GM21515 (cell line): ENCODE results near the gene CST11.

Experiments used
- ATAC-seq: cut with Tn5 transposase; IDR thresholded peaks from one replicate; pipeline ENCODE4 v1.9.1; 2021; ENCODE audit not compliant: unreplicated experiment

CST11 gene

DNA sequence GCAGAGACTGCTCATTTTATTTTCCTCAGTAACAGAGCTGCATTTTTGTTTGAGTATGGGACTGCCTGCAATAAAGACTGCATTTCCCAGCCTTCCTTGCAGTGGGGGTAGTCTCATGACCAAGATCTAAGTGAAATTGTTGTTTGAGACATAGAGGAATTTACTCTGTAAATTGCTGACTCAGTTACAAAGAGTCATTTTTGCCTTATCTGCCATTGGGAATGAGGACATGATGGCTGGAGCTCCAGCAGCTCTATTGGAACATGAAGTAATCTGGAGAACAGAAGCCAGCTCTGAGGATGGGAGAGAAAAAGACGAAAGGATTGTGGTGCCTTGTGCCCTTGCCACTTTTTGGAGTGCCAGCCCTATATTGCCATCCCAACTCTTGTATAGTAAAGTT is 2.1 kb upstream of the CST11 start:
- no peak for ATAC-seq

DNA sequence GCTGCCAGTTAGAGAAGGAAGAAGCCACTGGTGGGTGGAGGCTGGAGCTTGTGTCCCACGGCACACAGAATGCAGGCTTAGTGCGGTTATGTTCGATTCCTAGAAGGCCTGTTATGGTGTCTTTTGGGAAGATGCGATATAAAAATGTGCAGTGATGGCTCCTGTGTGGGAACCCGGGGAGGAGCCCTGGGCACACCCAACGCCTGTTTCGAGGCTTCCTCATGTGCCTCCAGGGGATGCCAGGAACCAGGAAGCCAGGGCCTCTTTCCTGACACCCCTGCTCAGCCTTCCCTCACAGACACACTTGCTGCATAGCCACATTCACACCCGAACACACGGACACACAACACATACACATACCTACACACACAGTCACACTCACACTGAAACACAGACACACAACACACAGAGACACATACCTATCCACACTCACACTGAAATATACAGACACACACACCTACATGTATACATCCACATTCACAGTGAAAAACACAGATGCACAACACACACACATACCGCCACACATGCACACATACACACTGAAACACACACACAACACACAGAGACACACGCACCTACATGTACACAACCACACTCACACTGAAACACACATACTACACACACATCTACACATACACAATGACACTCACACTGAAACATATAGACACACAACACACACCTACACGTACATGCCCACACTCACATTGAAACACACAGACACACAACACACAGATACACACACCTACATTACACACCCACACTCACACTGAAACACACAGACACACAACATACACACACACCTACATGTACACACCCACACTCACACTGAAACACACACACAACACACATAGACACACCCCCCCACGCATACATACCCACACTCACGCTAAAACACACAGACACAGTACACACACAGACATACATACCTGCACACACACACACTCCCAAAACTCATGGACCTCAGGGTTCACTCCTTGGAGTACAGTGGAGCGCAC is 1.2 kb upstream of the CST11 start:
- ATAC-seq: no peak

DNA sequence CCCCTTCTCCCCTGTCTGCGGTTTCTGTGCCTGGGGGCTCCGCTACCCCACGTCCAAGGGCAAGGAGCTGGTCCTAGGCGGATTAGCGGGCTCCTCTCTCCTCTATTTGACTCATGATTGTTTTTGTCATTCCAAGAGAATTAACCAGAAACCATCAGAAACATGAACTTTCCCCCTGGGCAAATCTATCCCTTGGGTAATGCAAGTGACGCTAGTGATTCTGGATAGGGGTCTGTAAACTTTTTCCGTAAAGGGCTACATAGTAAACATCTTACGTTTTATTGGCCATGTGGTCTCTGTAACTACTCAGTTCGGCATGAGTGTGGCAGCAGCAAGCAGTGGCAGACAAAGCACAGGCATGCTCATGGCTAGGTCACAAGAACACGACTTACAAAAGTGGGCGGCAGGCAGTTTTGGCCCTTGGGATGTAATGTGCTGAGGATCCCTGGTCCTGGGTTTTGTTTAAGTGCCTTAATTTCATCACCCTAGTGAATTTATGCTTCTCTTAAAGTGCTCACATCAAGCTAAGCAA is 654 bp downstream of the CST11 start:
- ATAC-seq: no peak

DNA sequence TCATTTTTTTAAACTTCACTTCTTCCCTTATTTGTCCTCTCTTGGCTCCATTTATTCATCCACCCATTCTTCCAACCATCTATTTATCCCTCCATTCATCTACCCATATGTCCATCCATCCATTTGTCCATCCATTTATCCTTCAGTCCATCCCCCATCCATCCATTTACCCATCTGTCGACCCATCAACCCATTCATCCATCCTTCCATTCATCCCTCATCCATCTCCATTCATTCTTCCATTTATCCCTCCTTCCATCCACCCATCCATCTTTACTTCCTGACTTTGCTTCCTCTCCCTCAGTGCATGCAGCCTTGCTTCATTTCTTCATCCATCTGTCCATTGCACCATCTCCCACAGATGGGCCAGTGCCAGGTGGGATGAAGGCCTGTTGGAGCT is 1.8 kb downstream of the CST11 start:
- no peak for ATAC-seq

DNA sequence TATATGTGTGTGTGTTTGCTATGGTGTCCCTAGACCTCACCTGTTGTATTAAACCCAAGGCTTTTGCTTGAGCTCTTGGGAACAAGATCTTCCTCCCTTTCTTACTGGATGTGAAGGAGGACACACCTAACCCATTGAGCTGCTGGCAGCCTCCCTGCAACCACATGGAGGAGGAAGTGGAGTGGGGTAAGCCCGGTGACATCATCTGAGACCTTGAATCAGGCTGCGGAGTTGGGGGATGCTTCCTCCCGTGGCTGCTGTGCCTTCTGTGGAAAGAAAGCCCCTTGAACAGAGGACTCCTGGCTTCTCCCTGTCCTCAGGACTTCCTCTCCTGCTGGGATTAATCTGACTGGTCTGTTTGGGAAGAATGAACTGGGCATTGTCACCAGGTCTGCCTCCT is 3.3 kb downstream of the CST11 start:
- no peak for ATAC-seq

DNA sequence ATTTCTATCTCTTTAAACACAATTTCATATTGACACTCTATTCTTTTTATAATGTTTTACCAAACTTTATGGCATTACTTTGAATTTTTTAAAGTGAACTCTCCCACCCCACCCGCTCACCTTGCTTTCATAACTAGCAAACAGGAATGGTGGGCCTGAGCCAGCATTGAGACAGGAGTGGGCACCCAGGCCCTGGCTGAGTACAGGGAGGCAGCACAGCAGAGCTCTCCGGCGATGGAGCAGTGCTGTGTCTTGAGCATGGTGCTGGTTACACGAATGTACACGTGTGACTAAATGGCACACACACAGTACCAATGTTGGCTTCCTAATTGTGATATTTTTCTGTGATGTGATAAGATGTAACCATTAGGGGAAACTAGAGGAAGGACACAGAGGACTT is 4.5 kb downstream of the CST11 start:
- ATAC-seq: no peak

DNA sequence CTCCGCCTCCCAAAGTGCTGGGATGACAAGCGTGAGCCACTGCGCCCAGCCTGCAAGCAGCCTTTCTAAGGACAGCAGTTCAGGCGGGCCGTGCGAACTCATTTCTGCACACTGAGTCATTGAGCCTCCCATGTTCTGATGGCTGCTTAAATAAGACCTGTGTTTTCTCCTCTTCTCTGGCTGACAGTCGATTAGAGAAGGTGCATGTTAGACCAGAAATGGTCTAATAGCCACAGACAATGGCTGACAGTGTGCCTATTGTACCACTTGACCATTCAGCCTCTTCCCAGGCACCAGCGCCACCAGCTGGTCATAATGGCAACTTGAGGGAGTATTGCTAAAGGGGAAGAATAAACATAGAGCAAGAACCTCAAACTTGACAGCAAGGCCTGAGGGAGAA is 6.2 kb downstream of the CST11 start:
- ATAC-seq: no peak

DNA sequence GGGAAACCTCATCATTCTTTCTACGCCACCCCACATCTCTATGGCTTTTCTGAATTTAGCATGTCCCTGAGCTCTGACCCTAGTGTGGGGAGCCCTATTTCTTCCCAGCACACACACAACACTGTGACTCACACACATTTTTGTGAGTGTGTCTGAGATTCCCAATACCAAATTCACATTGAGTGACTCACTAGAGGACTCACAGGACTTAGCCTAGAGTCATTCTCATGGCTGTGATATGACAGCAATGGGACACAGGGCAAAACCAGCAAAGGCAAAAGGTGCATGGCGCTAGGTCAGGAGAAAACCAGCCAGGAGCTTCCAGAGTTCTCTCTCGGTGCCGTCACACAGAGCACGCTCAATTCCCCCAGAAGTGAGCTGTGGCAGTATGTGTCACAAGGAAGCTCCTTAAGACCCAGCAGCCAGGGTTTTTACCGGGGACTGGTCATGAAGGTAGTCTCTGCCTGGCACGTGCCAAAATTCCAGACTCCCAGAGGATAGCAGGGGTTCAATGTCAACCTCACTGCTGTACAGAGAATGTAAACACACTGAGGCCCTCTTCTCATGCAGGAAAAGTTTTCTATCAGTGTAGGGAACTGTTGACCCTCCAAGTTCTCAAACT is 7.0 kb downstream of the CST11 start:
- ATAC-seq: no peak

DNA sequence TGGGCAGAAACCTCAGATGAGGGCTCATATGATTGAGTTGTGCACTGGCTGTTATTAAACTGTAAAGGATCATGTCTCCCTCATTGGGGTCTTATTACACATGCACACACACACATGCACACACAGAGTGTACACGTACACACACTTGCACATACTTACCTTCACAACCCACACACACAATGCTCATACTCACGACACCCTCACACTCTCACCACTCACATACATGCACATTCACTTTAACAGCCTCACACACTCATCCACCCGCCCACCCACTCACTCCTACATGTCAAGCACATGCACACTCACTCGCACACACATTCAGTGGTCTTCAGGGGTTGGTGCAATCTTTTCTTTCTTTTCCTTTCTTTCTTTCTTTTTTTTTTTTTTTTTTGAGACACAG is 7.8 kb downstream of the CST11 start:
- ATAC-seq: no peak

DNA sequence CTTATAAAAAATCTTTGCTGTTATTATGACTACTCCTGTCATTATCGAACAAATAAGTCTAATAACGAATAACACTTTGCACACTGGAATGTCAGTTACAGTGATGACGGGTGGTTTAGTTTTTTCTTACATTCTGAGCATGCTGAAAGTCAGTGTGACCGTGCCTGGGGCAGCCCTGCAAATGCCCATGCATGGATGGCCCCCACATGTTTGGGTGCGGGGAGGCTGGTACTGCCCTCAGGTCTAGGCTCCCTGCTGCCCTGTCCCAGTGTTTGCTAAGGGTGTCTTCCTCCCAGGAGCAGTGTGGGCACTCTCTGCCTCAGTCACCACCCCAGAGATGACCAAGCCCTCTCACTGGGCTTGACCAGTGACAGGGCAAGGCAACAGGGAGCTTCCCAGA is 10.2 kb downstream of the CST11 start:
- no peak for ATAC-seq

DNA sequence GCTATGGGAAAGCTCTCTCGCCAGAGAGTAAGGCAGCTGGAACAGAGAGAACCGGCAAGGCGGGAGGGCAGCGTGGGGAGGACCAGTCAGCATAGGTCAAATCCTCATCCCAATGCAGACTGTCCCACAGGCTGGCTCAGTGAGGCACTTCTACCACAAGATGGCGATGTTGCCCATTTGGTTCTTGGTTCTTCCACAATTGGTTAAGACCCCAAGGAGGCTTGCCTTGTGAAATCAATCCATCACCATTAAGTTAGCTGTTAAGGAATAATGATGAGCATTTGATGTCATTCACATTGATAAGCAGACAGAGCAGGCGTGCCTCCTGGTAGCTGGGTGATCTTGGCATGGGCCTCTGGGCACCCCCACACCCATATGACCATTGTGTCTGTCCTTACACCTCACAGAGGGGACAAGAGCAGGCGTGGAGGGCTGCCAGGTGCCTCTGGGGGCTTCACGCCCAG is 10.8 kb downstream of the CST11 start:
- no peak for ATAC-seq

DNA sequence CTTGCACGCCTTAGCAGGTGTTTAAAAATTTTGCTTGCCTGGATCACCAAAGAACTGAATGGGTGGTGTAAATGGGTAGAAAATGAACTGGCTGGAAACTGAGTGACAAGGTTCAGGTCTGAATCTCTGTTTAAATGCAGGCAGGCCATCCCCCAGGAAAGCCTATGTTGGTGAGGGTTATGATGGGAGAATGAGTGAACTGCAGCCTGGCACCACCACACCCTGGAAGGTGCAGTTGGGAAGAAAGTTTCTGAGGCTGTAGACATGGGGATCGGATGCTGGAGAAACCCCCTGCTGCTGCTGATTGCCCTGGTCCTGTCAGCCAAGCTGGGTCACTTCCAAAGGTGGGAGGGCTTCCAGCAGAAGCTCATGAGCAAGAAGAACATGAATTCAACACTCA is 12.7 kb downstream of the CST11 start:
- ATAC-seq: no peak

DNA sequence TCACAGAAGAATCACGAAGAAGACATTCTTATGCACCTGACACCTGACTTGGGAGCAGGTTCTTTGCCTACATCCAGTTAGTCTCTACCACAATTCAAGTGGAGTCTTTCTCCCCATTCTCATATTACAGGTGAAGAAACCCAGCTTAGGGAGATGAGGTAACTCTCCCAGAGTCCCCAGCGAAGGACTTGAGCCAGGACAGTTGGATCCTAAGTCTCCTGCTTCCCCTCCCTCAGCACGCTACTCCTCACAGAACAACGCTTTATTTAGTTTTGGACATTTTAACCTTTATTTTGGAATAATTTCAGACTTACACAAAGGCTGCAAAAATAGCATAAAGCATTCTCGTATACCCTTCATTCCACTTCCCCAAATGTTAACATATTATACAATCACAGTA is 14.0 kb downstream of the CST11 start:
- no peak for ATAC-seq

DNA sequence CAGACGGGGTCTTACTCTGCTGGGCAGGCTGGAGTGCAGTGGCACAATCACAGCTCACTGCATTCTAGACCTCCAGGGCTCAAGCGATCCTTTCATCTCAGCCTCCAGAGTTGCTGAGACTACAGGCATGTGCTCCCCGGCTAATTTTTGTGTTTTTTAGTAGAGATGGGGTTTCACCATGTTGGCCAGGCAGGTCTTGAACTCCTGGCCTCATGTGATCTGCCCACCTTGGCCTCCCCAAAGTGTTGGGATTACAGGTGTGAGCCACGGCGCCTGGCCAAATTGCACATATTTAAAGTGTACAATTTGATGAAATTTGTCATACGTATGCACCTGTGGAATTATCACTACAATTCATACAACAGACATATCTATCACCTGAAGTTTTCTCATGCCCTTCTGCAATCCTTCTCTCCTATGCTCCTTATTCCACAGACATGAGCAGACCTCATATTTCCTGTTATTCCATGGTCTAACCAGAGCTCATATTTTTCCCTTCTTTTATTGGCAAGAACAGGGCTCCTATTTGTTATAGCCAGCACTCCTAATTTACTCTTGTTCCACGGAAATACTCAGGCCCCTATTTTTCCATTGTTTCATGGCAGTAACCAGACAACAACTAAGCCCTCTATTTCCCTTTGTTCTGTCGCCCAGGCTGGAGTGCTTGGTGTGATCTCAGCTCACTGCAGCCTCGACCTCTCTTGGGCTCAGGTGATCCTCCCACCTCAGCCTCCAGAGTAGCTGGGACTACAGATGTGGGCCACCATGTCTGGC is 15.4 kb downstream of the CST11 start:
- ATAC-seq: no peak

DNA sequence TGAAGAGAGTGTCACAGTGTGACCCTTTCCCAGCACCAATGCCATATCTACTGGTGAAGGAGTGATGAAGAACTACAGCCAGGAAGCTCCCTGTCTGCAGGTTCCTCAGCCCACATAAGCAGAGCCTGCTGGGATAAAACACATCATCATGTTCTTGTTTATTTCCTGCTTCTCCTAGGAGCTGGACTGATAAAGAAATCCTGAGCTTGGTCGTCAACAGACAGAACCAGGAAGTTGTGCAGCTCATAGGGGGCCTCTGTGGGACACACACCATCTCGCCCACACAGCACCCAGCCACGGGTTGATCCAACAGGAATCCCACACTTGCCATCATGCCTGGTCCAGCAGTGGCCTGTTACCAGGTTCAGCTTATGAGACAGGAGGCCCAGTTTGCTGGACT is 16.0 kb downstream of the CST11 start:
- ATAC-seq: no peak

DNA sequence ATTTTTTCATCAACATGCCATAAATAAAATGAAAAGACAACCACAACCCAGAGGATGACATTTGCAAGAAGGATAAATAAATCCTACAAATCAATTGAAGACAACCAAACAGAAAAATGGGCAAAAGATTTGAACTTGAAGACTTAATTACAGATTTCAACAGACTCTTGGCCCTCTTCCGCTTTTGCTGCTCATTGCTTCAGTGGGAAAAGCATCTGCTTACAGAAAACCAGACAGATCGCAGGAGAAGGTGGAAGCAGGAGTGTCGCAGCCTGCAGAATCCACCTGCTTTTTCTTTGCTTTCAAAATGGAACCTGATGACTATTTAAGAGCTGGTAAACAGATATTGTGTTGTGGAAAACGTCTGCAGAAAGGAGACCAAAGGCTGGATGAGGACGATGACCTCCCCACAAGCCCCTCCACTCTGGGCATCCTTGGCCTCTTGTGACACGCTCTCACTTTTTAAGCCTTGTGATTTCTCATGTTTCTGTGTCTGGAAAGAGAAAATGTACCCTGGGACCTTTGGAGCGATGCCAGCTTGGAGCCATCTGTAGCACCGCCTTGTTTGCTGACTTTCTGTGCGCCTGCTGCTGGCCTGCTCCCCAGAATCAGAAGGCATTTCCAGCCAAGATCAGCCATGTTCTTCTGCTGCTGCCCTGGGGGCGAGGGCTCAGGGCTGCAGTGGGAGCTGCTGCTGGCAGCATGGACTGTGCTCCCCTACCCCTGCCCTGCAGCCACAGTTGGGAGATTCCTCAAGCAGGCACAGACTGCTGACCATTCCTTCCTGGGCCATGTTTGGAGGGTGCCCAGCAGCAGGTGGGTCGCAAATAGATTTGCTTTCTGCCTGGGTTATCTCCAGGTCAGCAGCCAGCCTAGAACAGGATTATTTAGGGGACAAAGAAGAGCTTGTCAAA is 16.8 kb downstream of the CST11 start:
- ATAC-seq: no peak

DNA sequence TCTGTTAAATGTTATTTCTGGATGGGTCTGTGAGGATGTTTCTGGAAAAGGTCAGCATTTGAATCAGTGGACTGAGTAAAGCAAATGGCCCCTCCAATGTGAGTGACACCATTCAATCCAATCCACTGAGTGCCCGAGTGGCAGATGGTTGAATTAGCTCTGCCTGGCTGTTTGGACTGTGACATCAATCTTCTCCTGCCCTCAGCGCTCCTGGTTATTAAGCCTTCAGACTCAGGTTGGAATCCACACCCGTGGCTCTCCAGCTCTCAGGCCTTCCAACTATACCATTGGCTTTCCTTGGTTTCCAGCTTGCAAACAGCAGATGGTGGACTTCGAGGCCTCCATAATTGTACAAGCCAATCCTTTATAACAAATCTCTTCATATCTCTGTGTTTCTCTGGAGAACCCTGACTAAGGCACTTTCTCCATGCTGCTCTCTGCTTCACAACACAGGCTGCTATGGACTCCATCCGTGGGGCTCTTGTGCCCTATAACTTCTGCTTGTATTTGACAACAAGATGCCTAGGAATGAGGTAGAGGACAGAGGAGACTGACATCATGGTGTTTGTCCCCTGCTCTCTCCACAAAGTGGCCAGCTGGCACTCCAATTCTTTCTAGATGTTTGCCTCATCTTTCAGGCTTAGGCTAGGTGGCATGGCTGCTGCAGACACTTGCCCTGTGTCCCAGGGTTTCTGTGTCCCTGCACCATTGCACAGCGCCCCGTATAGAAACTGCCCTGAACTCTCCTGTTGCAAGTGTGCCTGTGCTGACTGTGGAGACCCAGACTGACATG is 18.0 kb downstream of the CST11 start:
- no peak for ATAC-seq

DNA sequence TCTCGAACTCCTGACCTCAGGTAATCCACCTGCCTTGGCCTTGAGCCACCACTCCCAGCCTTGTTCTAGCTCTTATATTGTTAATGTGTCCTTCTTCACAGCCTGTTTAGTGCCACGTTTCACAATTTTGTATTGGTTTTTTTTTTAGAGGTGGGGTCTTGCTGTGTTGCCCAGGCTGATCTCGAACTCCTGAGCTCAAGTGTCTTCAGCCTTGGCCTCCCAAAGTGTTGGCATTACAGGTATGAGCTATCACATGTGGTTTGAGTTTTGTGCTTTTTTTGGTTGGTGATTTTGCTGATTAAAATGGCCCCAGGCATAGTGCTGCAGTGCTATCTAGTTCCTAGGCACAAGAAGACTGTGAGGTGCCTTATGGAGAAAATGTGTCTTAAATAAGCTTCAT is 19.0 kb downstream of the CST11 start:
- ATAC-seq: no peak

DNA sequence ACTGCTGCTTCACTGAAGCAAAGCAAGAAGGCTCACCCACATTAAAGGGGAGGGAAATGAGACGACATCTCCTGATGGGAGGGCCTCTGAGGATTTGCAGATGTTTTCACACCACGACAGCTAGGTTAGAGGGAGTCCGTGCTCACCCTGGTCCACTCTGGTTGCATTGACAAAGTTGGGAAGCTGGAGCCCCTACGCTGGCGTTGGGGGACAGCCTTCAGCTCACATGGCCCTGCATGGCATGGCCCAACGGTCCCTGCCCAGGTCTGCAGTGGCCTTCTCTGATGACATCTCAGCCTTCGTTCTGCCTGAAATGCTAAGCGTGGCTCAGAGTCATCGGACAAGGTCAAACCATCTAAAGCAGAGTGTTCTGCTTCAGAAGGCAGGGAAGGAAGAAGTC is 27.5 kb downstream of the CST11 start:
- ATAC-seq: no peak
